C4-2B (cell line): ENCODE data around the gene SYNJ2.

Source experiments
- H3K27ac ChIP-seq: fragments of 450-650 bp; 2 replicates; pipeline ENCODE4 v1.5.1; 2017
- ZFX ChIP-seq: fragments of 450-650 bp; IDR thresholded peaks from 2 replicates; pipeline ENCODE4 v1.6.1; 2017
- TF ChIP-seq, protein P1 (sequence below): fragments of 450-650 bp; conservative IDR thresholded peaks from 2 replicates; pipeline ENCODE4 v1.5.1; 2017; ENCODE audit warnings: mild to moderate bottlenecking

Gene SYNJ2

DNA sequence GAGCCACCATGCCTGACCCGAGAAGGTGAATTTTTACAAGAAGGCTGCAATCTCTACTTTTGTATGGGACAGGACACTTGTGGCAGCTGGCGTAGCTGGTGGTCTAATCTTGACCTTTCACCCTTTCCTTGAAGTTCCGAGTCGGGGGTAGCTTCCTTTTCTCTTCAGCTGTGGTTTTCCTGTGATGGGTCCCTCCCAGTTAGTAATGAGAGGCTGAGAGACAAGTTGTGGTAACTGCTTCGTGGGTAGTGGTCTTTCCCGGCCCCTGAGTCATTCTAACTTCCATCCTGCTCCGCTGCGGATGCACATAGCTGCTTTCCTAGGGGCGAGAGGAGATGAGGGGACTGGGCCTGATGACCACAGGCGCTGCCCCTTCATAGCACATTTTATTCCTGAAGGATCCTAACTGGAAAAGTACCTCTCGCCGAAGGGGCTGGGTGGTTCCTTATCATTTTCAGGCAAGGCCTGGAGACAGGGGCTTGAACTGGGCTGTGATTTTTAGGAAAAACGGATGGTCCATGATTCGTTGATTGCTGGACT is 3.1 kb downstream of the SYNJ2 start:
- peak overlapping the region; percentile 70 for H3K27ac ChIP-seq
- TF ChIP-seq, protein P1, sequence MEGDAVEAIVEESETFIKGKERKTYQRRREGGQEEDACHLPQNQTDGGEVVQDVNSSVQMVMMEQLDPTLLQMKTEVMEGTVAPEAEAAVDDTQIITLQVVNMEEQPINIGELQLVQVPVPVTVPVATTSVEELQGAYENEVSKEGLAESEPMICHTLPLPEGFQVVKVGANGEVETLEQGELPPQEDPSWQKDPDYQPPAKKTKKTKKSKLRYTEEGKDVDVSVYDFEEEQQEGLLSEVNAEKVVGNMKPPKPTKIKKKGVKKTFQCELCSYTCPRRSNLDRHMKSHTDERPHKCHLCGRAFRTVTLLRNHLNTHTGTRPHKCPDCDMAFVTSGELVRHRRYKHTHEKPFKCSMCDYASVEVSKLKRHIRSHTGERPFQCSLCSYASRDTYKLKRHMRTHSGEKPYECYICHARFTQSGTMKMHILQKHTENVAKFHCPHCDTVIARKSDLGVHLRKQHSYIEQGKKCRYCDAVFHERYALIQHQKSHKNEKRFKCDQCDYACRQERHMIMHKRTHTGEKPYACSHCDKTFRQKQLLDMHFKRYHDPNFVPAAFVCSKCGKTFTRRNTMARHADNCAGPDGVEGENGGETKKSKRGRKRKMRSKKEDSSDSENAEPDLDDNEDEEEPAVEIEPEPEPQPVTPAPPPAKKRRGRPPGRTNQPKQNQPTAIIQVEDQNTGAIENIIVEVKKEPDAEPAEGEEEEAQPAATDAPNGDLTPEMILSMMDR, result no peak
- no peak for TF ChIP-seq ZFX

DNA sequence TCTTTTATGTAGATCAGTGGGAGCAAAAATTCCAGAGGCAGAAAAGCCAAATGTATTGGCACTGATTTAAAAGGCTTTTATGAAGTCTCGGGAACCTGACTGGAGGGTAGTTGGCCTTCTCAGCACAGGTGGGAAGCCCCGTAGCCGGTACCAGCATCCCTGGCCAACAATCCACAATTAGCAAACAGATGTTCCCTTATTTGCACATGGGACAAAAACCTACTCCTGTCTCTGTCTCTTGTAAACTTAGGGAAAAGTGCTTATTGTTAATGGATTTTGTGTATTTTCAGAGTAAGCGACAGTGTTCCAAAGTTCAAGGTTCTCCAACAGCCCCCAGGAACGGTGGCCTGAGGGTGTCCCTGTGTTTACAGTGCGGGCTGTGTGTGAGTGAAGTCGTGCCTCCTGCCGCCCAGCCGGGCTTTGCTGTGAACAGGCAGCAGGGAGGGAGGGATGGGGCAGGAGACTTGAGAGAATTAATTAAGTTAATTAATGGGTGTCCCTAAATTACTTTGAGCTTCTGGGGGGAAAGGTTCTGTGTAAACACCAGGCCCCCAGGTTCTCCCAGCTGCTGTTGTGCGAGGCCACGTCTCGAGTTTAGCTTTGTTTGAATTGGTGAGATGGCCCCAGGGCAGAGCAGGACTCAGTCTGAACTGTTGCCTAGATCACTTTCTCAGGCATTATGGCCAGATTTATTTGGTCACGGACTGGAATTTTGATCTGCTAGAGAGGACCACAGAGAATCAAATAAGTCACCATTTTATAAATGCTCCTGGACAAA is 3.9 kb downstream of the SYNJ2 start:
- peak overlapping the region; percentile 70 for H3K27ac ChIP-seq
- TF ChIP-seq, protein P1, result no peak
- no peak for TF ChIP-seq ZFX

DNA sequence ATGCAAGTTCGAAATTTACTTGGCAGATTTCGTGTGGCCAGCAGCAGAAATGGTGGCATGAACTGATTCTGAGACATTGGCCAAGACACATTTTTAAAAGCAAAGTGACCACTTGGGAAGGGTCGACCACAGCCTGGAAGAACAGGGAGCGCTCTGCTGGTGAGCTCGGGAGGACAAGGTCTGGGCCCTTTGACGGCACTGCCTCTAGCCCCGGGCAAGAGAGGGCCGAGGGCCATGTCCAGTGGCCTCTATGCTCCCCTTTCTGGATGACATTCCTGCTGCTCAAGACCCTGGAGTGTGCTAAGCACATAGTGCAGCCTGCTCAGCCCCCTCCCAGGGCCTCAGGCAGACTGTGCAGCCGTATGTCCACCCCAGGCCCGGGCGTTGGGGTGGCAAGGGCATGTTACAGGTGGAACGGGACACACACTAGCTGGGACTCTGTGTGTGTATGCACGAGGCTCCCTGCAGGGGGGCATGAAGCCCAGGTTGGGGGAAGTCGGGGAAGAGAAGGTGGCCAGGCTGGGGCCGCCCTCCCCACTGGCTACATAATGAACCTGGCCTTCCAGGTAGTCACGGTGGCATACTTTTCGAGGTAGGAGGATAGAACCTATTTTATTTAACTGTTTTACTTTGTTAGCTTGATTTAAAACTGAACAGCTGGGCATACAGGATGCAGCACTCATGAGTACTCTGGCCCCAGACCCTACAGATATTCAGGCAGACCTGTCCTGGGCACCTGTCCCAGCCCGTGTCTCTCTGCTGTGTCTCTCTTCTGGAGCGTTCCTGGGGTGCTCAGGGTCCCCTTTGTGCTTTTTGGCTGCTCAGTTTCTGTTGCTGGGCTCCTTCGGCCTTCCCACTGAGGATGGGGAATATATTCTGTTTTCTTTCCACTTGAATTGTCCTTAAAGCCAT is 6.4 kb downstream of the SYNJ2 start:
- H3K27ac ChIP-seq, result peak overlapping the region; percentile 22
- TF ChIP-seq, protein P1, result no peak
- no peak for TF ChIP-seq ZFX

DNA sequence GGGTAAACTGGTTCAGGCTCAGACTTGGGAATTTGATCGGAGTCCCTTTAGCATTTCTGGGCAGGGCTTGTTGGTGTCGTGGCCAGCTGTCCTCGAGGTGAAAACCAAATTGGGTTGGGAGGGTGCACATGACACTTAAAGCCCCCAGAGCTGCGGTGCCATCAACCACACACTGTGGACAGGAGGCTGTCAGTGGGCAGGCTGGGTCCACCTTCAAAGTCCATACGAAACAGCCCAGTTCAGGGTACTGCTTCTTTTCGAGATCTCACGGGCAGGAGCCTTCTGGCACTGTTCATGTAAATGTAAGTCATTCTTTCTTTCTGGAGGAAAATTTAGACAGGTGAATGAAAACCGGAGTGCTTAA is 7.0 kb downstream of the SYNJ2 start:
- H3K27ac ChIP-seq, result peak overlapping the region; percentile 22
- no peak for TF ChIP-seq ZFX
- TF ChIP-seq, protein P1, result no peak

DNA sequence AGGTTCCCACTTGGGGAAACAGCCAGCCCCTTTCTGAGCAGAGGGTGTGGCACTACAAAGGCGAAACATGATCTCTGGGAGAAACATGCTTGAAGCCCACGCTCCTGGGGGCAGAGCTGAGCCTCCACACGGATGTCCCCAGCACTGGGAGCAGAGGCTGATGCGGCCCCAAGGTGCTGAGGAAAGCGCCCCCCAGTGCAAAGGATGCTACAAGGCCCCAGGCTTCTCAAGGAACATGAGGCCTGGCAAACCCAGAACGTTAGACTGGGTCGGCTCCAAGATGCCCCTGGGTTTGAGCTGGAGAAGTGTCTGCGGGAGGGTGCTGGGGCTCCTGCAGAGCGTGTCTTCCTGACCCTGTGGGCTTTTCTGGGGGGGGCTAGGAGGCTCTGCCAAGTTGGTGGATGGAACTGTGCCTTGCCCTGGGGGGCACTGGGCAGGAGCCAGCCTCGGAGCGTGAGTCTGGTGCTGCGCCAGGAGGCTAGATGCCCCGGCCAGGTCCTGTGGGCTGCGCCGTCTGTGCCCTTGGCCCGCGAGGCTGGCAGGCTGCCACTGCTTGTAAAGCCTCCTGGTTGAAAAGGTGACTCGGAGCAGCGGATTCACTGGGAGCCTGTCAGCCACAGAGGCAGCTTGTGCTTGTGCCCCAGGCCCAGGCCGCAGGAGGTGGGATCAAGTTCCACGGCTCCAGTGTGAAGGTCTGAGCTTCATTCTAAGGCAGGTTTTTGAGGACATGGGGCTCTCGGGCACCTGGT is 8.1 kb downstream of the SYNJ2 start:
- peak overlapping the region; percentile 77 for H3K27ac ChIP-seq
- TF ChIP-seq ZFX, result no peak
- TF ChIP-seq, protein P1, result no peak

DNA sequence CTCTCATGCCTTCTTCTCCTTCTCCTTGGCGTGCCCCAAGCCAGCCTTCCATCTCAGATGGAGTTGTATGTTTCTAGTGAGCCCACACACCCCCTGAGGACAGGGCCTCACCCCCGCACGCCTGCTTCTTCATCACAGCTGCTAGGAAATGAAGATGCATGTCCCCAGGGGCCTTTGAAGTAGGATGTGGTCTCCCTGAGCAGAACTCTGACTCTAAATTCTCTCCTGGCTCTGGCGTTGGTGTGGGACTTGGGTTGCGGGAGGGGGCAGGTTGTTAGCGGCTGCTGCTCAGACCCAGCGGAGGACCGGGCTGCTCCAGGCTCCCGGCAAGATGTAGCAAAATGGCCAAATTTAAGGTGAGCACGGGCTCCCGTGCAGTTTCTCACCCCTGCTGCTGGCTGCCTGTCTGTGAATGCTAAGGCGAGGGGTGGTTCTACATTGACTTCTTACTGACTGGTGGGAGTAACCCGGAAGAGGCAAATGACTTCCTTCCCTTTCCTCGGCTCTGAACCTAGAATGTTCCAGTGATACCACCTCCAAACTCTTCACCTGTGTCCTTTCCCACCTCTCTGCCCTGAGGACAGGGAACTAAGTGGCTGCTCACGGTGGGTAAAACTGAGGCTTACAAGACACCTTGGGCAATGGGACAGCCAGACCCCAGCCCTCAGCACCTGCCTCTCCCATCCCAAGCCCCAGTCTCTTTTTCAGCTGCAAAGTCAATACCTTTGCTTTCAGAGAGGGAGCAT is 8.8 kb downstream of the SYNJ2 start:
- peak overlapping the region; percentile 77 for H3K27ac ChIP-seq

More for the DNA sequence above, 8.8 kb downstream of the SYNJ2 start:
- TF ChIP-seq, protein P1, result no peak
- TF ChIP-seq ZFX, result no peak
